ENCODE data around the gene PDE4D. TPM values are rescaled to one million over a fixed set of nuclear protein-coding genes. Genes with fewer than 3 reads are reported as not detected.

PDE4D gene
- total and polyA plus RNA-seq, 10 of the 15 experiments (the other 5 are each of a cell fraction or from before 2014, with no cell fraction given) = 0.87 to 4.1 (median 2.2) TPM

GRCh38 chr5:59157068-59157467, 736.5 kb downstream of the PDE4D start:
- Histone ChIP-seq H2AFZ (ENCODE audit: control insufficient read depth, low read depth, low read length) (no peak overlapping the region), H3K4me2 (ENCODE audit: control insufficient read depth, insufficient read depth) (no peak overlapping the region), H3K9me3 (replicated peaks; ENCODE audit: control insufficient read depth, insufficient read depth, low read length) (no peaks in the 10 kb centered on the region), H3K4me3 (no peak overlapping the region), H3K9ac (ENCODE audit: control insufficient read depth, insufficient read depth, low read length) (no peak overlapping the region), H3K36me3 (ENCODE audit: control insufficient read depth in 2 of 2, insufficient read depth in 2 of 2, low read length in 1 of 2) (no peaks in the 10 kb centered on the region), H3K27ac (ENCODE audit: control insufficient read depth, insufficient read depth) (no peak overlapping the region), H3K27me3 (replicated peaks in 1 of 2; ENCODE audit: control insufficient read depth in 2 of 2, insufficient read depth in 2 of 2, low read length in 1 of 2) (no peaks in the 10 kb centered on the region; a peak in 1 of 4 replicates), H3K4me1 (ENCODE audit: control insufficient read depth, insufficient read depth, low read length) (peaks cover 5% of the 10 kb centered on the region), H3K79me2 (ENCODE audit: control insufficient read depth, insufficient read depth, low read length) (no peaks in the 10 kb centered on the region), H4K20me1 (ENCODE audit: control insufficient read depth, insufficient read depth) (no peaks in the 10 kb centered on the region)
- intact Hi-C loops (cut with micrococcal nuclease; ENCODE audit: unreplicated experiment) (no loop called here), in situ Hi-C loops (cut with MboI) (loop anchor here (10.0 kb wide), 1 partner anchor 262 kb away; no protein-coding TSS in a partner anchor)
- ChIA-PET POLR2A (no interaction called here), CTCF (interaction anchor here (1.2 kb wide), 1 partner anchor 61 kb away, joined by 3 read pairs; no protein-coding TSS in a partner anchor), RAD21 (ENCODE audit: unreplicated experiment) (no interaction called here), SMC1A (ENCODE audit: uncharacterized antibody, unreplicated experiment) (interaction anchor here (0.6 kb wide), 1 partner anchor 18 kb away, joined by 3 read pairs; no protein-coding TSS in a partner anchor)
- TF ChIP-seq, protein P1, sequence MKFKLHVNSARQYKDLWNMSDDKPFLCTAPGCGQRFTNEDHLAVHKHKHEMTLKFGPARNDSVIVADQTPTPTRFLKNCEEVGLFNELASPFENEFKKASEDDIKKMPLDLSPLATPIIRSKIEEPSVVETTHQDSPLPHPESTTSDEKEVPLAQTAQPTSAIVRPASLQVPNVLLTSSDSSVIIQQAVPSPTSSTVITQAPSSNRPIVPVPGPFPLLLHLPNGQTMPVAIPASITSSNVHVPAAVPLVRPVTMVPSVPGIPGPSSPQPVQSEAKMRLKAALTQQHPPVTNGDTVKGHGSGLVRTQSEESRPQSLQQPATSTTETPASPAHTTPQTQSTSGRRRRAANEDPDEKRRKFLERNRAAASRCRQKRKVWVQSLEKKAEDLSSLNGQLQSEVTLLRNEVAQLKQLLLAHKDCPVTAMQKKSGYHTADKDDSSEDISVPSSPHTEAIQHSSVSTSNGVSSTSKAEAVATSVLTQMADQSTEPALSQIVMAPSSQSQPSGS (IDR thresholded peaks at IDR 0.05; ENCODE audit: low read length) = no peak
- TF ChIP-seq SP1 (IDR thresholded peaks at IDR 0.05; ENCODE audit: low read depth, low read length) = no peak
- no peak for TF ChIP-seq RELA (IDR thresholded peaks at IDR 0.05; ENCODE audit: borderline replicate concordance, partially characterized antibody)
- ATAC-seq = no peak
- WGBS (ENCODE audit: insufficient coverage, insufficient replicate concordance, low lambda C conversion rate, missing lambda C conversion rate) = 26% methylated on average over 4 of the region's 4 CpGs
- no peak for DNase-seq (ENCODE audit: low read depth, low spot score)
- no peak for FAIRE-seq
- no TSS peak for BruUV-seq (replicated peaks)

GRCh38 chr5:59152701-59153245, 740.8 kb downstream of the PDE4D start:
- CTCF ChIA-PET = interaction anchor here (1.6 to 2.1 kb wide), 2 partner anchors 22 to 261 kb away, joined by 3 to 9 read pairs; no protein-coding TSS in a partner anchor
- SMC1A ChIA-PET (ENCODE audit: uncharacterized antibody, unreplicated experiment) = interaction anchor here (0.6 to 1.5 kb wide), 4 partner anchors 20 to 111 kb away, joined by 3 to 6 read pairs (median 4); no protein-coding TSS in a partner anchor
- FAIRE-seq (no peak), ATAC-seq (peak; percentile 29; the same call in 2 of the 3 replicates), DNase-seq (ENCODE audit: low read depth, low spot score) (no peak)
- RAD21 ChIA-PET (ENCODE audit: unreplicated experiment) = interaction anchor here (2.4 kb wide), 1 partner anchor 28 kb away, joined by 6 read pairs; no protein-coding TSS in a partner anchor
- Histone ChIP-seq H3K4me3 (no peak overlapping the region), H3K27me3 (replicated peaks in 1 of 2; ENCODE audit: control insufficient read depth in 2 of 2, insufficient read depth in 2 of 2, low read length in 1 of 2) (no peaks in the 10 kb centered on the region; a peak in 1 of 4 replicates), H4K20me1 (ENCODE audit: control insufficient read depth, insufficient read depth) (no peaks in the 10 kb centered on the region), H3K27ac (ENCODE audit: control insufficient read depth, insufficient read depth) (no peak overlapping the region), H3K9ac (ENCODE audit: control insufficient read depth, insufficient read depth, low read length) (no peak overlapping the region), H2AFZ (ENCODE audit: control insufficient read depth, low read depth, low read length) (no peak overlapping the region), H3K36me3 (ENCODE audit: control insufficient read depth in 2 of 2, insufficient read depth in 2 of 2, low read length in 1 of 2) (no peaks in the 10 kb centered on the region), H3K9me3 (replicated peaks; ENCODE audit: control insufficient read depth, insufficient read depth, low read length) (no peaks in the 10 kb centered on the region), H3K4me1 (ENCODE audit: control insufficient read depth, insufficient read depth, low read length) (peaks cover 5% of the 10 kb centered on the region), H3K4me2 (ENCODE audit: control insufficient read depth, insufficient read depth) (peak overlapping the region; percentile 26; the same call in 1 of the 2 replicates), H3K79me2 (ENCODE audit: control insufficient read depth, insufficient read depth, low read length) (no peaks in the 10 kb centered on the region)
- no TSS peak for BruUV-seq (replicated peaks)
- intact Hi-C loops (cut with micrococcal nuclease; ENCODE audit: unreplicated experiment) (no loop called here), in situ Hi-C loops (cut with MboI) (loop anchor here (10.0 kb wide), 1 partner anchor 258 kb away; no protein-coding TSS in a partner anchor)
- WGBS (ENCODE audit: insufficient coverage, insufficient replicate concordance, low lambda C conversion rate, missing lambda C conversion rate) = 47% methylated on average over 2 of the region's 2 CpGs
- POLR2A ChIA-PET = no interaction called here
- TF ChIP-seq MTA2 (IDR thresholded peaks at IDR 0.05; ENCODE audit: low read depth) = 0 out of 2 replicates have a peak, but pooled peaks have one; percentile 32
- peak; percentile 58; the same call in 1 of the 2 replicates for TF ChIP-seq SPI1 (IDR thresholded peaks at IDR 0.05; ENCODE audit: borderline replicate concordance, insufficient read depth, low read depth, low read length)
- TF ChIP-seq TCF12 (IDR thresholded peaks at IDR 0.05; ENCODE audit: low read depth, low read length) = 0 out of 2 replicates have a peak, but pooled peaks have one; percentile 28
- TF ChIP-seq IKZF1 (conservative IDR thresholded peaks at IDR 0.05) = peak; percentile 76
- TF ChIP-seq JUNB (IDR thresholded peaks at IDR 0.05) = no peak
- TF ChIP-seq, protein P1 (IDR thresholded peaks at IDR 0.05; ENCODE audit: low read length) = 0 out of 2 replicates have a peak, but pooled peaks have one; percentile 27
- no peak for TF ChIP-seq NFXL1 (IDR thresholded peaks at IDR 0.05; ENCODE audit: borderline replicate concordance)
- no peak for TF ChIP-seq SIX5 (IDR thresholded peaks at IDR 0.05; ENCODE audit: low read depth, low read length, severe bottlenecking)
- peak; percentile 66 to 77 for TF ChIP-seq IKZF2 (IDR thresholded peaks at IDR 0.05)
- peak; percentile 41; the same call in 1 of the 2 replicates for TF ChIP-seq RUNX3 (IDR thresholded peaks at IDR 0.05; ENCODE audit: low read length)
- 0 out of 2 replicates have a peak, but pooled peaks have one; percentile 36 for TF ChIP-seq NFIC (IDR thresholded peaks at IDR 0.05; ENCODE audit: low read depth, low read length)
- TF ChIP-seq MEF2A (IDR thresholded peaks at IDR 0.05; ENCODE audit: insufficient read depth, low read depth, low read length) = 0 out of 2 replicates have a peak, but pooled peaks have one; percentile 4

All from GM12878 (cell line).